Skin epidermis (tissue), 12 donors: Measurements from ENCODE around the gene TNFRSF17.
"Not testable (repeated sequence)": the region's sequence is repeated elsewhere in the genome, so short reads cannot be mapped to it uniquely, and the experiment has no call there.

Source experiments
- H3K27ac ChIP-seq, 21 experiments: fragments of 200-600 bp; sonication (generic) in 11 of 21; one replicate each; pipeline ENCODE4 v1.5.0; 2020; ENCODE audit warnings: mild to moderate bottlenecking in 3 of 21, inconsistent platforms in 2 of 21, moderate library complexity in 2 of 21
- H3K4me3 ChIP-seq, 7 experiments: fragments of 200-600 bp; sonication (generic) in 2 of 7; one replicate each; pipeline ENCODE4 v1.5.0; 2020; ENCODE audit warnings: inconsistent platforms in 2 of 7, mild to moderate bottlenecking in 2 of 7, moderate library complexity in 1 of 7

The TNFRSF17 gene

GRCh38 chr16:11964761-11965551 lies at the start of gene TNFRSF17:
TNFRSF17 (plus strand) TSS chr16:11965210; CDS start chr16:11965325, 115 bp downstream.
- Histone ChIP-seq H3K4me3 (peak within 1 kb of the TSS in 1 of 7 experiments; percentile 19), H3K27ac (peak within 1 kb of the TSS in 2 of 21 experiments; percentile 6 to 26)

DNA sequence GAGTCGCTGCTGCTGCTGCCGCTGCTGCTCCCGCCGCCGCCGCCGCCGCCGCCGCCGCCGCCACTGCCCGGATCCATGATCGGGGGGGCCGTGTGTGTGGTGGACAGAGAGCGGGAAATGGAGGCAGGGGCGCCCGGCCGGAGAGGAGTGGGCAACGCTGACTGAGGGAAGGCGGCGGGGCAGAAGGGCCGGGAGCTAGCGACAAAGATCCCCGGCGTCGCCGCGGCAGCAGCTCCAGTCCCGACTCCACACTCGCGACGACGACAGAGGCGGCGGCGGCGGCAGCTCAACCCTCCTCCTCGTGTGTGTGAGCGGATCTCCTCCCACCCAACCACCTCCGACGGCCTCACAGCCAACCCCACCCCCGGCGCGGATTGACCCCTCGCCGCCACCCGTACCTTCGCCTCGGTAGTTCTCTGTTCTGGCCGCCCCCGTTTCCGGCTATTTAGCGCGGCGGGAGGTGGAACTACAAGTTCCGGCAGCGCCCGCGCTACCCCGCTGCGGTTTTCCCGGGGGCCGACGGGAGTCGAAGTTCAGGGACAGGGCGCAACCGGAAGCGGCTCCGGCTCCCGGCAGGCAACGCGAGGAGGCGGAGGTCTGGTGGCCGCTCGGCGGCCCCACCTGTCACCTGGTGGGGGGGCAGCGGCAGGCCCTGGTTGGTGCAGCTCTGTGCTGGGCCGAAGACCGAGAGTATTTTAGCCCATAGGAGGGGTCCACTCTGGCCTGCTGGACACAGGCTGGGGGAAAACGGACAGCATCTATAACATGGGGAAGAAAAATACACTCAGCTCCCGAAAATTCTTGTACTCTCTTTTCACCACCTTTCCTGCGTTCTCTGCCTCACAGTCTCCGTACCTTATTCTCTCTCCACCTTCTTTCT lies 49.1 kb upstream of the TNFRSF17 start, which contains the start of gene GSPT1:
Gene GSPT1 (minus strand): TSS at position 313 of the 880 bp plus-strand sequence. CDS start 236 bp downstream, at position 77.
- Histone ChIP-seq H3K27ac (peak within 1 kb of the TSS; percentile 80 to 98 (median 93)), H3K4me3 (peak within 1 kb of the TSS; percentile 62 to 99 (median 94))

GRCh38 chr16:11916524-11917285 lies 48.3 kb upstream of the TNFRSF17 start:
- H3K4me3 ChIP-seq: peak overlapping the region; percentile 62 to 99 (median 94)
- H3K27ac ChIP-seq: peak overlapping the region in 19 of 21 experiments; percentile 48 to 98 (median 84)

DNA sequence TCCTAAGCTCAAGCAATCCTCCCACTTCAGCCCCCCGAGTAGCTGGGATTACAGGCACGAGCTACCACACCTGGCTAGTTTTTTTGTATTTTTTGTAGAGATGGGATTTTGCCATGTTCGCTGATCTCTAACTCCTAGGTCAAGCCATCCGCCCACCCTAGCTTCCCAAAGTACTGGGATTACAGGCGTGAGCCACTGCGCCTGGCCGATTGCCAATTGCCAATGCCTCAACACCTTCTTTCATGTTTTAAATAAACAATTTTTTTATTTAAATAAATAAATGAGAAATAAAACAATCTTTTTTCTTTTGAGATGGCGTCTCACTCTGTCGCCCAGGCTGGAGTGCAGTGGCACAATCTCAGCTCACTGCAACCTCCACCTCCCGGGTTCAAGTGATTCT lies 41.0 kb upstream of the TNFRSF17 start:
- not testable (repeated sequence) for H3K4me3 ChIP-seq, H3K27ac ChIP-seq

DNA sequence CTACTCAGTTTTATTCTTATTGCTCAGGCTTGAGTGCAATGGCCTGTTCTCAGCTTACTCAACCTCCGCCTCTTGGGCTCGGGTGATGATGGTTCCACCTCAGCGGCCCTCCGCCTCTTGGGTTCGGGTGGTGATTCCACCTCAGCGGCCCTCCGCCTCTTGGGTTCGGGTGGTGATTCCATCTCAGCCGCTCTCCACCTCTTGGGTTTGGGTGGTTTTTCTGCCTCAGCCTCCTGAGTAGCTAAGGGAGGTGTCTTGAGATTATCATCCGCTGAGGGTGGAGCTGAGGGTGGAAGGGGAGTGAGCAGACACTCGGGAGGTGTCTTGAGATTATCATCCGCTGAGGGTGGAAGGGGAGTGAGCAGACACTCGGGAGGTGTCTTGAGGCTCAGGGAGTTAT lies 37.7 kb upstream of the TNFRSF17 start:
- H3K4me3 ChIP-seq, H3K27ac ChIP-seq: not testable (repeated sequence)

DNA sequence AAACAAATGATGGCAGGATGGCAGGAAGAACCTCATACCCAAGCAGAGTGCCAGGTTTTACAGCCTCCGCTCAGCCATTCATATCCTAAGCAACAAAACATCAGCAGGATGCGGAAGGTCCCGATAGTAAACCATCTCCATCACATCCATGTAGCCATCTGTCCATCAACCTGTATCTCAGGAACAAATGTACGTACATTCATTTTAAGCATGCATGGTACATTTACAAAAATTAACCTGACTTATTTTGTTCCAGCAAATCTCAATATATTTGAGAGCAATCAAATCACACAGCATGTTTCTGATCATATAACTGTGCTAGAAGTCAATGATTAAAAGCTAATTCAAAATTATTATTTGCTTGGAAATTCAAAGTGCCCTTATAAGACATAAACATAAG lies 23.1 kb upstream of the TNFRSF17 start, which contains the start of gene NPIPB2:
Gene NPIPB2 (minus strand): TSS at position 101 of the 400 bp plus-strand sequence. CDS start 0 bp downstream, at position 101.
- H3K27ac ChIP-seq, H3K4me3 ChIP-seq: not testable (repeated sequence)

- no peak overlapping the region for H3K4me3 ChIP-seq
- no peak overlapping the region for H3K27ac ChIP-seq
Observed at GRCh38 chr16:11946433-11946832, 18.6 kb upstream of the TNFRSF17 start.

DNA sequence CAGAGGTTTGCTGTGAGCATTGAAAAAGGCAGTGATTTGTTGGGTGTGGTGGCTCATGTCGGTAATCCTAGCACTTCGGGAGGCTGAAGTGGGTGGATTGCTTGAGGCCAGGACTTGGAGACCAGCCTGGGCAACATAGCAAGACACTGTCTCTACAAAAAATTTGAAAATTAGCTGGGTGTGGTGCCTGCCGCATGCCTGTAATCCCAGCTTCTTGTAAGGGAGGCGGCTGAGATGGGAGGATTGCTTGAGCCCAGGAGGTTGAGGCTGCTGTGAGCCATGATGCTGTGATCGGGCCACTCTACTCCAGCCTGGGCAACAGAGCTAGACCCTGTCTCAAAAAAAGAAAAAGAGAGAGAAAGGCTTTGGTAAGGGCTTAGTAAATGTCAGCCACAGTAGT lies 16.2 kb upstream of the TNFRSF17 start:
- Histone ChIP-seq H3K27ac (no peak overlapping the region), H3K4me3 (no peak overlapping the region)

DNA sequence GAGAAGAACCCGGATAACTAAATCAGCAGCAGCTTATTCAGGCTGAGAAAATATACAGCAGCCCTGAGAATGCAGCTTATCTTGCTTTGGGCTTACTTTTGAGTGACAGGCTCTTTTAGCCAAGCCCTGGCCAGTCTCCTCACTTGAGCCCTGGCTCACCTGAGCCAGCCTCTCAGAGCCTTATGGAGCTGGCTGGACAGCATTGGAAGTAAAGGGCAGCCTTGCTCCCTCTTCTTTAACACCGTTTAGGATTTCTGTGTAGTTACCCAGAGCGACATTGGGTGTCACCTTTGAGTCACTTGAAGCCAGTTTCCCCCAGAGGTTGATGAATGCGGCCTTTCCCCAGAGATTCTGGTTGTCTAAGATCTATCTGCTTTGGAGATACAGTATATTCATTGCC lies 15.5 kb upstream of the TNFRSF17 start:
- no peak overlapping the region for H3K27ac ChIP-seq
- H3K4me3 ChIP-seq: no peak overlapping the region

GRCh38 chr16:11950388-11950787 lies 14.6 kb upstream of the TNFRSF17 start:
- no peak overlapping the region for H3K4me3 ChIP-seq
- H3K27ac ChIP-seq: no peak overlapping the region

GRCh38 chr16:11953576-11953975 lies 11.4 kb upstream of the TNFRSF17 start:
- H3K4me3 ChIP-seq, H3K27ac ChIP-seq: not testable (repeated sequence)

GRCh38 chr16:11955713-11956123 lies 9.3 kb upstream of the TNFRSF17 start:
- no peak overlapping the region for H3K4me3 ChIP-seq
- H3K27ac ChIP-seq: peak overlapping the region in 6 of 21 experiments; percentile 8 to 79 (median 27)

DNA sequence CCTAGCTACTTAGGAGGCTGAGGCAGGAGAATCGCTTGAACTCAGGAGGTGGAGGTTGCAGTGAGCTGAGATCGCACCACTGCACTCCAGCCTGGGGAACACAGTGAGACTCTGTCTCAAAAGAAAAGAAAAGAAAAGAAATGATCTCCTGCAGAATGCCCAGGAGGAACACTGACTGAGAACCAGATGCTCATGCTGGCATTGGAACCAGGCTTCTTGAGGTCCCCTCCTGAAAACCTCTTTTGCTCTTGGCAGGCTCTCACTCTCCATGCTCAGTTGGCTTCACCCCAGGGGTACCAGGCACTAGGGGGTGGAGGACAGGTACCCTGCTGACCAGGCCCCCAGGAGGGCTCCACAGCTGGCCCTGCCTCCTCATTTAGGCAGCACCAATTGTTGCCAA lies 8.5 kb upstream of the TNFRSF17 start:
- Histone ChIP-seq H3K27ac (peak overlapping the region in 1 of 21 experiments; percentile 79), H3K4me3 (no peak overlapping the region)

- Histone ChIP-seq H3K27ac (no peak overlapping the region), H3K4me3 (no peak overlapping the region)
Observed at GRCh38 chr16:11957591-11958395, 7.2 kb upstream of the TNFRSF17 start.

GRCh38 chr16:11962457-11962856 lies 2.6 kb upstream of the TNFRSF17 start:
- not testable (repeated sequence) for H3K27ac ChIP-seq, H3K4me3 ChIP-seq

GRCh38 chr16:11962978-11963377 lies 2.0 kb upstream of the TNFRSF17 start:
- not testable (repeated sequence) for H3K27ac ChIP-seq, H3K4me3 ChIP-seq

- Histone ChIP-seq H3K4me3 (no peak overlapping the region), H3K27ac (no peak overlapping the region)
Observed at GRCh38 chr16:11963706-11964105, 1.3 kb upstream of the TNFRSF17 start.

DNA sequence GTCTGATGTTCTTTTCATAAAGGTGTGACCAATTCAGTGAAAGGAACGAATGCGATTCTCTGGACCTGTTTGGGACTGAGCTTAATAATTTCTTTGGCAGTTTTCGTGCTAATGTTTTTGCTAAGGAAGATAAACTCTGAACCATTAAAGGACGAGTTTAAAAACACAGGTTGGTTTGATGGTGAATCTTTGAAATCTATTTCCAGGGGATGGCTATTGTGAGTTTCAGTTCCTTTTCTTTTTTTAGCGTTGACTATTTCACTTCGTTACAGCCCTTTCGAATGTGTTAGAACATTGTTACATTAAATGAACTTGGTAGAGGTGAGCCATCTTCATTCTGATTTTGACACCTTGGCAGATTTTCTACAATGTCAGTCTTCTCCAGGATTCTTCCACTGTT lies 1.2 kb downstream of the TNFRSF17 start:
- Histone ChIP-seq H3K27ac (peak overlapping the region in 1 of 21 experiments; percentile 26), H3K4me3 (peak overlapping the region in 1 of 7 experiments; percentile 19)
